SH-SY5Y (cell line): Measurements from ENCODE around the gene ERGIC2.

Source experiments
- GATA2 ChIP-seq: IDR thresholded peaks from 2 replicates; pipeline ENCODE4 v1.6.1; 2011; ENCODE audit warnings: mild to moderate bottlenecking, low read depth, low read length
- GATA3 ChIP-seq: IDR thresholded peaks from 2 replicates; pipeline ENCODE4 v1.6.1; 2011; ENCODE audit warnings: low read depth, mild to moderate bottlenecking, low read length, moderate library complexity

GRCh38 chr12:29429999-29430715 lies 49.2 kb upstream of the ERGIC2 start:
- no peak for TF ChIP-seq GATA2
- no peak for TF ChIP-seq GATA3
